IMR-90 (cell line): Measurements from ENCODE around the gene HK3. TPM values are rescaled to one million over a fixed set of nuclear protein-coding genes. Genes with fewer than 3 reads are reported as not detected.

Experiments
- ATAC-seq: fragments of 200-7000 bp; cut with Tn5 transposase; 2 replicates; pipeline ENCODE4 v1.9.1; 2020; ENCODE audit warnings: low read depth, mild to moderate bottlenecking, moderate library complexity
- BruUV-seq: library from RNA; stranded (reverse); fragments of 400-500 nt; replicated peaks from 2 replicates; lab custom pipeline; 2021; lab: Mats Ljungman, UMichigan
- CTCF ChIA-PET: fragments of 300-600 bp; formaldehyde crosslinking; extraction: SDS; loops from one replicate; lab custom pipeline; 2021; ENCODE audit warnings: antibody characterized with exemption; lab: Yijun Ruan, JAX
- POLR2A ChIA-PET: fragments of 300-600 bp; sonication (Branson Sonifier 250); formaldehyde crosslinking; loops from one replicate; lab custom pipeline; 2022; ENCODE audit warnings: antibody characterized with exemption; ENCODE audit not compliant: unreplicated experiment; lab: Charles Lee
- DNase-seq: peaks from one replicate; pipeline ENCODE4 v3.0.0; 2013
- H2AFZ ChIP-seq: replicated peaks from 2 replicates; pipeline ENCODE3; 2013; ENCODE audit warnings: low read length, mild to moderate bottlenecking; ENCODE audit not compliant: poor library complexity
- H2AK5ac ChIP-seq: 2 replicates; pipeline ENCODE4 v1.6.1; 2013; ENCODE audit warnings: low read depth, low read length, inconsistent platforms
- H2AK9ac ChIP-seq: replicated peaks from 2 replicates; pipeline ENCODE3; 2013; ENCODE audit warnings: mild to moderate bottlenecking, low read depth, low read length, moderate library complexity; ENCODE audit not compliant: poor library complexity
- H2BK120ac ChIP-seq: 2 replicates; pipeline ENCODE4 v1.6.1; 2013; ENCODE audit warnings: low read depth, low read length, inconsistent platforms
- H2BK15ac ChIP-seq: 3 replicates; pipeline ENCODE4 v1.6.1; 2013; ENCODE audit warnings: low read depth, low read length, inconsistent platforms
- H2BK20ac ChIP-seq: 2 replicates; pipeline ENCODE4 v1.6.1; 2013; ENCODE audit warnings: low read depth, mild to moderate bottlenecking, inconsistent platforms, low read length, moderate library complexity
- H2BK5ac ChIP-seq: 2 replicates; pipeline ENCODE4 v1.6.1; 2013; ENCODE audit warnings: mild to moderate bottlenecking, low read depth, low read length, inconsistent platforms; ENCODE audit not compliant: poor library complexity, severe bottlenecking
- H3K14ac ChIP-seq: replicated peaks from 2 replicates; pipeline ENCODE4 v1.6.1; 2013; ENCODE audit warnings: low read depth, low read length, inconsistent platforms
- H3K18ac ChIP-seq: 2 replicates; pipeline ENCODE4 v1.6.1; 2013; ENCODE audit warnings: low read depth, low read length, control low read depth
- H3K23ac ChIP-seq: 2 replicates; pipeline ENCODE4 v1.6.1; 2013; ENCODE audit warnings: low read depth, low read length, inconsistent platforms
- H3K27ac ChIP-seq: 2 replicates; pipeline ENCODE4 v1.5.1; 2013; ENCODE audit warnings: mild to moderate bottlenecking, control low read depth, low read length; ENCODE audit not compliant: insufficient read depth
- H3K27me3 ChIP-seq: 2 replicates; pipeline ENCODE4 v1.6.1; 2013; ENCODE audit warnings: low read length; ENCODE audit not compliant: control insufficient read depth, insufficient read depth
- H3K36me3 ChIP-seq: 2 replicates; pipeline ENCODE4 v1.6.1; 2013; ENCODE audit warnings: low read length, mixed read lengths; ENCODE audit not compliant: control insufficient read depth, insufficient read depth
- H3K4ac ChIP-seq: 2 replicates; pipeline ENCODE4 v1.6.1; 2013; ENCODE audit warnings: low read depth, low read length, inconsistent platforms
- H3K4me1 ChIP-seq: 2 replicates; pipeline ENCODE4 v1.6.1; 2013; ENCODE audit warnings: low read length, mixed read lengths; ENCODE audit not compliant: control insufficient read depth, insufficient read depth
- H3K4me2 ChIP-seq: 2 replicates; pipeline ENCODE4 v1.6.1; 2013; ENCODE audit warnings: low read depth, mild to moderate bottlenecking, control low read depth, low read length, moderate library complexity
- H3K4me3 ChIP-seq: 2 replicates; pipeline ENCODE4 v1.5.1; 2013; ENCODE audit warnings: low read depth, mild to moderate bottlenecking, control low read depth, low read length, moderate library complexity; ENCODE audit not compliant: insufficient read depth
- H3K56ac ChIP-seq: 2 replicates; pipeline ENCODE4 v1.6.1; 2013; ENCODE audit warnings: low read length, inconsistent platforms; ENCODE audit not compliant: insufficient read depth; ENCODE audit errors: extremely low read depth
- H3K79me1 ChIP-seq, 2 experiments: 2 replicates each; pipeline ENCODE4 v1.6.1; 2013; ENCODE audit warnings: low read length in 2 of 2, inconsistent platforms in 1 of 2, low read depth in 1 of 2
- H3K9ac ChIP-seq: 2 replicates; pipeline ENCODE4 v1.6.1; 2013; ENCODE audit warnings: low read depth, low read length, control low read depth
- H3K9me1 ChIP-seq: 2 replicates; pipeline ENCODE4 v1.6.1; 2013; ENCODE audit warnings: low read length, inconsistent platforms; ENCODE audit not compliant: insufficient read depth
- H3K9me3 ChIP-seq: 2 replicates; pipeline ENCODE4 v1.6.1; 2013; ENCODE audit warnings: low read length; ENCODE audit not compliant: control insufficient read depth, insufficient read depth
- H4K20me1 ChIP-seq: 2 replicates; pipeline ENCODE4 v1.6.1; 2013; ENCODE audit warnings: low read length, inconsistent platforms; ENCODE audit not compliant: insufficient read depth
- H4K5ac ChIP-seq: 2 replicates; pipeline ENCODE4 v1.6.1; 2013; ENCODE audit warnings: mild to moderate bottlenecking, low read depth, low read length, control low read depth
- H4K8ac ChIP-seq, 2 experiments: 2 replicates each; pipeline ENCODE4 v1.6.1; 2013; ENCODE audit warnings: low read depth in 2 of 2, low read length in 2 of 2, control low read depth in 1 of 2, inconsistent platforms in 1 of 2
- H4K91ac ChIP-seq: 2 replicates; pipeline ENCODE4 v1.6.1; 2013; ENCODE audit warnings: low read depth, low read length, inconsistent platforms; ENCODE audit not compliant: insufficient read depth
- BHLHE40 ChIP-seq: fragments of 150-350 bp; IDR thresholded peaks from 2 replicates; pipeline ENCODE4 v1.6.1; 2016; ENCODE audit warnings: mild to moderate bottlenecking, low read depth, low read length
- CEBPB ChIP-seq: IDR thresholded peaks from 2 replicates; pipeline ENCODE4 v1.6.1; 2012; ENCODE audit warnings: low read depth, low read length, improper control_type of control experiment
- CHD1 ChIP-seq: IDR thresholded peaks from 2 replicates; pipeline ENCODE4 v1.6.1; 2012; ENCODE audit warnings: low read depth, low read length, improper control_type of control experiment
- FOS ChIP-seq: fragments of 150-350 bp; IDR thresholded peaks from 2 replicates; pipeline ENCODE4 v1.6.1; 2016; ENCODE audit warnings: low read depth, low read length
- MAFK ChIP-seq: IDR thresholded peaks from 2 replicates; pipeline ENCODE4 v1.6.1; 2012; ENCODE audit warnings: low read depth, low read length, improper control_type of control experiment
- MAZ ChIP-seq: IDR thresholded peaks from 2 replicates; pipeline ENCODE4 v1.6.1; 2012; ENCODE audit warnings: low read depth, mild to moderate bottlenecking, low read length, improper control_type of control experiment, moderate library complexity, borderline replicate concordance
- MXI1 ChIP-seq: IDR thresholded peaks from 2 replicates; pipeline ENCODE4 v1.6.1; 2012; ENCODE audit warnings: low read depth, mild to moderate bottlenecking, low read length, moderate library complexity, borderline replicate concordance
- NFE2L2 ChIP-seq: fragments of 150-350 bp; IDR thresholded peaks from 2 replicates; pipeline ENCODE4 v1.6.1; 2016; ENCODE audit warnings: low read depth, mild to moderate bottlenecking, low read length
- POLR2A ChIP-seq: IDR thresholded peaks from 2 replicates; pipeline ENCODE4 v1.6.1; 2012; ENCODE audit warnings: mild to moderate bottlenecking, low read depth, low read length
- RAD21 ChIP-seq: IDR thresholded peaks from 2 replicates; pipeline ENCODE4 v1.6.1; 2012; ENCODE audit warnings: low read length, improper control_type of control experiment
- RCOR1 ChIP-seq: IDR thresholded peaks from 2 replicates; pipeline ENCODE4 v1.6.1; 2012; ENCODE audit warnings: mild to moderate bottlenecking, low read length, improper control_type of control experiment; ENCODE audit not compliant: insufficient replicate concordance
- RFX5 ChIP-seq: IDR thresholded peaks from 2 replicates; pipeline ENCODE4 v1.8.0; 2012; ENCODE audit warnings: low read depth, mild to moderate bottlenecking, low read length, moderate library complexity
- SMC3 ChIP-seq: fragments of 150-350 bp; IDR thresholded peaks from 2 replicates; pipeline ENCODE4 v1.6.1; 2016; ENCODE audit warnings: low read depth, mild to moderate bottlenecking, antibody characterized with exemption, low read length, moderate library complexity
- WGBS, 2 experiments: methylation state at CpG; one replicate each; pipeline versions ENCODE4 v1.1.5 to v1.1.7; 2013; ENCODE audit warnings: missing lambda C conversion rate in 2 of 2; ENCODE audit not compliant: insufficient read length in 1 of 2; ENCODE audit errors: extremely low coverage in 2 of 2; 5-methylcytosine and 5-hydroxymethylcytosine counted together
- dilution Hi-C: fragments of 300-500 bp; cut with HindIII; formaldehyde crosslinking; loops from one replicate; pipeline ENCODE4 v1.14.3; 2018; ENCODE audit warnings: low sequenced_read_pairs; ENCODE audit not compliant: unreplicated experiment
- in situ Hi-C: fragments of 300-500 bp; cut with MboI; formaldehyde crosslinking; loops from 3 replicates; pipeline ENCODE4 v1.14.3; 2019; ENCODE audit warnings: low sequenced_read_pairs, inconsistent platforms, mixed read lengths
- intact Hi-C: fragments of 100-400 bp; cut with micrococcal nuclease; formaldehyde crosslinking; loops from 2 replicates; pipeline ENCODE4 v1.10.0; 2022
- polyA plus RNA-seq, 3 experiments: library from polyadenylated mRNA; depleted of rRNA; stranded (reverse); fragments of >200 nt; gene quantifications; 2 replicates each; pipeline ENCODE4 v1.2.3, GENCODE V29; 2012; ENCODE audit warnings: low replicate concordance in 1 of 3
- total RNA-seq: library from RNA; depleted of rRNA; stranded (reverse); fragments of >200 nt; gene quantifications from 2 replicates; pipeline ENCODE4 v1.2.3, GENCODE V29; 2012
- TF ChIP-seq, protein P1 (sequence below): fragments of 150-350 bp; IDR thresholded peaks from 2 replicates; pipeline ENCODE4 v1.6.1; 2017; ENCODE audit warnings: mild to moderate bottlenecking, antibody characterized with exemption, low read length, low read depth
- TF ChIP-seq, protein P2 (sequence below): fragments of 150-350 bp; IDR thresholded peaks from 2 replicates; pipeline ENCODE4 v1.6.1; 2016; ENCODE audit warnings: low read depth, mild to moderate bottlenecking, low read length, moderate library complexity, borderline replicate concordance
- TF ChIP-seq, protein P3 (sequence below): conservative IDR thresholded peaks from 2 replicates; pipeline ENCODE4 v1.5.1; 2012; ENCODE audit warnings: mild to moderate bottlenecking, low read depth, low read length, improper control_type of control experiment

Gene HK3
- total and polyA plus RNA-seq, 2 of the 4 experiments (the other 2 are of a cell fraction) = not detected

DNA sequence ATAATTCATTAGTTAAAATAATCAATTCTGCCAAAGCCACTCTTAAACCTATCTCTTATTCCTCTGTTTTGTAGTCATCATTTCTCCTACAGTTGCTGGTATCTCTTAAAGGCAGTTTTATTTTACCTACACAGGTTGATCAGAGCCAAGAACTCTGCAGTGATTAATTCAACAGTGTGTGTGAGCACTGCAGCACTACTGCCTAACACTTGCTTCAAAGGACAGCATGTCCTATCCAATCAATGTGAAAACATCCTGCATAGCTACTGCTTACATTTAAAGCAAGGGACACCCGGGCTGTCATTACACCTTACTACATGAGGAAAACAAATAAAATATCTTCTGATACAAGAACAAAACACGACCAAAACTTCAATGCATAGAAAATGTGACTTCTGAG lies 45.1 kb upstream of the HK3 start:
- Histone ChIP-seq H4K91ac (no peak overlapping the region), H4K20me1 (no peaks in the 10 kb centered on the region; the same call in 1 of the 2 replicates), H3K23ac (no peak overlapping the region), H3K4me2 (no peak overlapping the region), H3K4me1 (peaks cover 2% of the 10 kb centered on the region; the same call in 1 of the 2 replicates), H4K8ac (no peak overlapping the region), H2BK15ac (no peak overlapping the region), H3K56ac (no peak overlapping the region), H3K27ac (no peak overlapping the region), H3K9me1 (no peaks in the 10 kb centered on the region), H3K79me1 (peaks cover 6 to 14% of the 10 kb centered on the region in 2 experiments; a peak in 3 of 4 replicates), H3K18ac (no peak overlapping the region), H2BK20ac (no peak overlapping the region), H2AFZ (no peak overlapping the region), H3K4me3 (no peak overlapping the region), H3K36me3 (peaks cover 21% of the 10 kb centered on the region), H3K27me3 (no peaks in the 10 kb centered on the region), H2BK5ac (no peak overlapping the region), H3K9me3 (no peaks in the 10 kb centered on the region), H3K14ac (no peak overlapping the region), H3K9ac (no peak overlapping the region), H4K5ac (no peak overlapping the region), H2BK120ac (no peak overlapping the region), H2AK5ac (no peak overlapping the region), H2AK9ac (no peak overlapping the region), H3K4ac (no peak overlapping the region)
- in situ Hi-C loops = no loop called here
- ChIA-PET POLR2A (no interaction called here), CTCF (no interaction called here)
- no CpG with 5 or more reads among the region's 2 CpGs for WGBS, 2 experiments
- no peak for TF ChIP-seq POLR2A
- TF ChIP-seq MAZ = no peak
- no peak for TF ChIP-seq BHLHE40
- TF ChIP-seq RCOR1 = no peak
- TF ChIP-seq CEBPB = no peak
- no peak for TF ChIP-seq CHD1
- no peak for TF ChIP-seq FOS
- TF ChIP-seq, protein P1, sequence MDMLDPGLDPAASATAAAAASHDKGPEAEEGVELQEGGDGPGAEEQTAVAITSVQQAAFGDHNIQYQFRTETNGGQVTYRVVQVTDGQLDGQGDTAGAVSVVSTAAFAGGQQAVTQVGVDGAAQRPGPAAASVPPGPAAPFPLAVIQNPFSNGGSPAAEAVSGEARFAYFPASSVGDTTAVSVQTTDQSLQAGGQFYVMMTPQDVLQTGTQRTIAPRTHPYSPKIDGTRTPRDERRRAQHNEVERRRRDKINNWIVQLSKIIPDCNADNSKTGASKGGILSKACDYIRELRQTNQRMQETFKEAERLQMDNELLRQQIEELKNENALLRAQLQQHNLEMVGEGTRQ = no peak
- TF ChIP-seq NFE2L2 = no peak
- TF ChIP-seq, protein P2, sequence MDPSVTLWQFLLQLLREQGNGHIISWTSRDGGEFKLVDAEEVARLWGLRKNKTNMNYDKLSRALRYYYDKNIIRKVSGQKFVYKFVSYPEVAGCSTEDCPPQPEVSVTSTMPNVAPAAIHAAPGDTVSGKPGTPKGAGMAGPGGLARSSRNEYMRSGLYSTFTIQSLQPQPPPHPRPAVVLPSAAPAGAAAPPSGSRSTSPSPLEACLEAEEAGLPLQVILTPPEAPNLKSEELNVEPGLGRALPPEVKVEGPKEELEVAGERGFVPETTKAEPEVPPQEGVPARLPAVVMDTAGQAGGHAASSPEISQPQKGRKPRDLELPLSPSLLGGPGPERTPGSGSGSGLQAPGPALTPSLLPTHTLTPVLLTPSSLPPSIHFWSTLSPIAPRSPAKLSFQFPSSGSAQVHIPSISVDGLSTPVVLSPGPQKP = no peak
- no peak for TF ChIP-seq RFX5
- no peak for TF ChIP-seq MXI1
- TF ChIP-seq, protein P3, sequence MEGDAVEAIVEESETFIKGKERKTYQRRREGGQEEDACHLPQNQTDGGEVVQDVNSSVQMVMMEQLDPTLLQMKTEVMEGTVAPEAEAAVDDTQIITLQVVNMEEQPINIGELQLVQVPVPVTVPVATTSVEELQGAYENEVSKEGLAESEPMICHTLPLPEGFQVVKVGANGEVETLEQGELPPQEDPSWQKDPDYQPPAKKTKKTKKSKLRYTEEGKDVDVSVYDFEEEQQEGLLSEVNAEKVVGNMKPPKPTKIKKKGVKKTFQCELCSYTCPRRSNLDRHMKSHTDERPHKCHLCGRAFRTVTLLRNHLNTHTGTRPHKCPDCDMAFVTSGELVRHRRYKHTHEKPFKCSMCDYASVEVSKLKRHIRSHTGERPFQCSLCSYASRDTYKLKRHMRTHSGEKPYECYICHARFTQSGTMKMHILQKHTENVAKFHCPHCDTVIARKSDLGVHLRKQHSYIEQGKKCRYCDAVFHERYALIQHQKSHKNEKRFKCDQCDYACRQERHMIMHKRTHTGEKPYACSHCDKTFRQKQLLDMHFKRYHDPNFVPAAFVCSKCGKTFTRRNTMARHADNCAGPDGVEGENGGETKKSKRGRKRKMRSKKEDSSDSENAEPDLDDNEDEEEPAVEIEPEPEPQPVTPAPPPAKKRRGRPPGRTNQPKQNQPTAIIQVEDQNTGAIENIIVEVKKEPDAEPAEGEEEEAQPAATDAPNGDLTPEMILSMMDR = no peak
- no peak for TF ChIP-seq SMC3
- TF ChIP-seq RAD21 = no peak
- TF ChIP-seq MAFK = no peak
- intact Hi-C loops = no loop called here
- DNase-seq (no peak), ATAC-seq (no peak)
- dilution Hi-C loops = no loop called here
- no TSS peak for BruUV-seq
